Mucosa of descending colon (tissue), 3 donors: ENCODE data around the gene SHISA5. TPM values are rescaled to one million over a fixed set of nuclear protein-coding genes. Genes with fewer than 3 reads are reported as not detected.

Experiments
- ATAC-seq: fragments of 200-7000 bp; cut with Tn5 transposase; one replicate; pipeline ENCODE4 v1.9.1; 2020; ENCODE audit warnings: mild to moderate bottlenecking, moderate library complexity
- DNase-seq, 3 donors: peaks; one replicate each; pipeline ENCODE4 v3.0.0-alpha.2; 2020
- H3K36me3 ChIP-seq: fragments of 200-600 bp; one replicate; pipeline ENCODE4 v1.8.0; 2021; ENCODE audit warnings: low read depth, mild to moderate bottlenecking
- H3K4me1 ChIP-seq: fragments of 200-600 bp; one replicate; pipeline ENCODE4 v1.8.0; 2021; ENCODE audit warnings: low read depth, mild to moderate bottlenecking
- H3K4me3 ChIP-seq: fragments of 200-600 bp; one replicate; pipeline ENCODE4 v1.8.0; 2021; ENCODE audit warnings: mild to moderate bottlenecking
- H3K9me3 ChIP-seq: fragments of 200-600 bp; one replicate; pipeline ENCODE4 v1.8.0; 2021; ENCODE audit warnings: mild to moderate bottlenecking
- intact Hi-C, 2 donors: fragments of 100-400 bp; cut with DNase I in 1 of 2; cut with micrococcal nuclease in 1 of 2; formaldehyde crosslinking; loops; one replicate each; pipeline versions ENCODE4 v1.11.0 to v1.11.1; 2022; cut with DNase I, micrococcal nuclease
- total RNA-seq, 3 donors: library from RNA; stranded (reverse); fragmentation: NEBNext Ultra II Directional in 2 of 3; extraction: Animal tissue kit (Norgen Biotek cat#: 25700) in 2 of 3; gene quantifications; one replicate each; pipeline versions ENCODE4 v1.2.1 to v1.2.4, GENCODE V29; 2021 to 2023
- TF ChIP-seq, protein P1 (sequence below): fragments of 200-600 bp; IDR thresholded peaks from one replicate; pipeline ENCODE4 v1.8.0; 2022; ENCODE audit warnings: antibody characterized with exemption, mild to moderate bottlenecking
- donor health status: DM: no; HTN: no; CAD: no; lungs with moderate emphysema.
- donor health status: DM: no; HTN: no; CAD: no.
- donor health status: DM: no; HTN: yes; CAD: no.

Gene SHISA5
- total RNA-seq, 3 donors from 2014 or later = 106 to 120 (median 115) TPM

DNA sequence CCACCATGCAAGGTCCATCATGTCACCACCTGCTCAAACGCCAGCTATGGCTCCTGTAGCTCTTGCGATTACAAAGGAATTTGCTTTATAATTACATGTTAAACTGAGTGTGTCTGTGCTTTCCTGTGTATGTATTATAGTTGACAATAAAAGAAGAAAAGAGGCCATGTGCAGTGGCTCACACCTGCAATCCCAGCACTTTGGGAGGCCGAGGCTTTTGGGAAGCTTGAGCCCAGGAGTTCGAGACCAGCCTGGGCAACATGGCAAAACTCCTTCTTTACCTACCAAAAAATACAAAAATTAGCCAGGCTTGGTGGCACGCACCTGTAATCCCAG is 30.4 kb downstream of the SHISA5 start:
- no peak overlapping the region for H3K4me3 ChIP-seq
- no peaks in the 10 kb centered on the region for H3K9me3 ChIP-seq
- H3K36me3 ChIP-seq = no peaks in the 10 kb centered on the region
- DNase-seq = no peak
- ATAC-seq = no peak
- TF ChIP-seq, protein P1, sequence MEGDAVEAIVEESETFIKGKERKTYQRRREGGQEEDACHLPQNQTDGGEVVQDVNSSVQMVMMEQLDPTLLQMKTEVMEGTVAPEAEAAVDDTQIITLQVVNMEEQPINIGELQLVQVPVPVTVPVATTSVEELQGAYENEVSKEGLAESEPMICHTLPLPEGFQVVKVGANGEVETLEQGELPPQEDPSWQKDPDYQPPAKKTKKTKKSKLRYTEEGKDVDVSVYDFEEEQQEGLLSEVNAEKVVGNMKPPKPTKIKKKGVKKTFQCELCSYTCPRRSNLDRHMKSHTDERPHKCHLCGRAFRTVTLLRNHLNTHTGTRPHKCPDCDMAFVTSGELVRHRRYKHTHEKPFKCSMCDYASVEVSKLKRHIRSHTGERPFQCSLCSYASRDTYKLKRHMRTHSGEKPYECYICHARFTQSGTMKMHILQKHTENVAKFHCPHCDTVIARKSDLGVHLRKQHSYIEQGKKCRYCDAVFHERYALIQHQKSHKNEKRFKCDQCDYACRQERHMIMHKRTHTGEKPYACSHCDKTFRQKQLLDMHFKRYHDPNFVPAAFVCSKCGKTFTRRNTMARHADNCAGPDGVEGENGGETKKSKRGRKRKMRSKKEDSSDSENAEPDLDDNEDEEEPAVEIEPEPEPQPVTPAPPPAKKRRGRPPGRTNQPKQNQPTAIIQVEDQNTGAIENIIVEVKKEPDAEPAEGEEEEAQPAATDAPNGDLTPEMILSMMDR = no peak
- peaks cover 31% of the 10 kb centered on the region for H3K4me1 ChIP-seq
- intact Hi-C loops = no loop called here

DNA sequence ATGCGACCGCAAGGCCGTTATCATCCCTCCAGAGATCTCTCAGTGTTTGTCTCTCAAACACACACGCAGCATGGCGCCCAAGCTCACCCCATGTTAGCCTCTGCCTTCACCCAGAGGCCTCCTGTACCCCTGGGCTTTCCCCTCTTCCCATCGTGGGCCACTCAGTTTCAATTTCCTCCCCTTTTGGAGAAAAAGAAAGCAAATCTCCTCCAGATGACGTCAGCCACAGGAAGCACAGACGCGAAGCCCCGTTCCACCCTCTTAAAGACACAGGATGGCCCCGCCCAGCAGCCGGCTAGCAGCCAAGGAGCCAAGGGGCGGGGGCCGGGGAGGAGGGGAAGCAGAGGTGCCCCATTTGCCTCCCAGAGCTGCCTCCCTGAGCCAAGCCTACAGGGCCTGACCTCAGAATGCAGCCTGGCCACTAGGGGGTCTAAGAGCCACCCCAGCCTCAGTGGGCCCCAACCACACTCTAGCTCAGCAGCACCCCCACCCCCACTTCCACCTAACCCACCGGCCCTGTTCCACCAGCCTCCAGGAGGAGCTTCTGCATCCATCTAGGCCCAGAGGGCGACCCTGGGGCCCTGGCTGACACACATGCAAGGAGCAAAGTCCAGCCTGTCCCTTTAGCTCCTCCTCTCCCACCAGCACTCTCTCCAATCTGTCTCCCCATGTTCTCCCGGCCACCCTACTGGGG is 30.9 kb downstream of the SHISA5 start:
- intact Hi-C loops = no loop called here
- TF ChIP-seq, protein P1 = peak; percentile 35
- DNase-seq (peak; percentile 95 to 97 (median 95)), ATAC-seq (peak; percentile 94)
- peaks cover 37% of the 10 kb centered on the region for H3K4me1 ChIP-seq
- H3K4me3 ChIP-seq = peak overlapping the region; percentile 23
- H3K36me3 ChIP-seq = no peaks in the 10 kb centered on the region
- no peaks in the 10 kb centered on the region for H3K9me3 ChIP-seq

DNA sequence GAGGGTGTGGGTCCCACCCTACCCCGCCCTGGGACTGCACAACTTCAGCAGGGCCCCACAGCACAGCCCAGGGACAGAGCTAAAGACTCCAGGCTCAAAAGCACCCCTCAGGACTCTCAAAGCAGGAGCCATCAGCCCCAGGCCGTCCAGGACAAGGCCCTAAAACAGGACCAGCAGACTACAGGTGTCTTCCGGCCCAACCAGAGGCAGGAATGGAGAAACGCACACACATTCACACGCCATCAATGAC is 31.4 kb downstream of the SHISA5 start:
- DNase-seq (peak in 1 of 3 donors; percentile 67), ATAC-seq (peak; percentile 46)
- Histone ChIP-seq H3K4me3 (peak overlapping the region; percentile 23), H3K9me3 (no peaks in the 10 kb centered on the region), H3K36me3 (no peaks in the 10 kb centered on the region), H3K4me1 (peaks cover 41% of the 10 kb centered on the region)
- TF ChIP-seq, protein P1 = no peak
- intact Hi-C loops = no loop called here

DNA sequence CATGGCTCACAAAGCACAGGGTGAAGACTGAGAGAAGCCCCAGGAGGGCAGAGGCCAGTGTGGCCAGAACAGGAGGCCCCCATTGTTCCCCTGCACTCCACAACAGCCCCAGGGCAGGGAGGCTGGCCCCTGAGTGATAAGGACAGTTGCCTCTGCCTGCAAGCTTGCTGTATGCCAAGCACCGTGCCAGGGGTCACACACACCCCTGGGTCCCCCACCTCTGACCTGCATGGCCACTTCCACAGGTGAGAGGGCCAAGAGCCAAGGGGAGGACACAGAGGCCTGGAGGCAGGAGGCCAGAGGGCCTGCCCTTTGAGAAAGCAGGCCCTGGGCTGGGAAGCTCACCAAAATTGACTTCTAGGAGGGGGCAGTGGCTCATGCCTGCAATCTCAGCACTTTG is 33.7 kb downstream of the SHISA5 start:
- intact Hi-C loops = no loop called here
- H3K4me1 ChIP-seq = peaks cover 58% of the 10 kb centered on the region
- no peaks in the 10 kb centered on the region for H3K9me3 ChIP-seq
- TF ChIP-seq, protein P1 = no peak
- no peak for ATAC-seq
- peaks cover 4% of the 10 kb centered on the region for H3K36me3 ChIP-seq
- no peak overlapping the region for H3K4me3 ChIP-seq
- DNase-seq = no peak

DNA sequence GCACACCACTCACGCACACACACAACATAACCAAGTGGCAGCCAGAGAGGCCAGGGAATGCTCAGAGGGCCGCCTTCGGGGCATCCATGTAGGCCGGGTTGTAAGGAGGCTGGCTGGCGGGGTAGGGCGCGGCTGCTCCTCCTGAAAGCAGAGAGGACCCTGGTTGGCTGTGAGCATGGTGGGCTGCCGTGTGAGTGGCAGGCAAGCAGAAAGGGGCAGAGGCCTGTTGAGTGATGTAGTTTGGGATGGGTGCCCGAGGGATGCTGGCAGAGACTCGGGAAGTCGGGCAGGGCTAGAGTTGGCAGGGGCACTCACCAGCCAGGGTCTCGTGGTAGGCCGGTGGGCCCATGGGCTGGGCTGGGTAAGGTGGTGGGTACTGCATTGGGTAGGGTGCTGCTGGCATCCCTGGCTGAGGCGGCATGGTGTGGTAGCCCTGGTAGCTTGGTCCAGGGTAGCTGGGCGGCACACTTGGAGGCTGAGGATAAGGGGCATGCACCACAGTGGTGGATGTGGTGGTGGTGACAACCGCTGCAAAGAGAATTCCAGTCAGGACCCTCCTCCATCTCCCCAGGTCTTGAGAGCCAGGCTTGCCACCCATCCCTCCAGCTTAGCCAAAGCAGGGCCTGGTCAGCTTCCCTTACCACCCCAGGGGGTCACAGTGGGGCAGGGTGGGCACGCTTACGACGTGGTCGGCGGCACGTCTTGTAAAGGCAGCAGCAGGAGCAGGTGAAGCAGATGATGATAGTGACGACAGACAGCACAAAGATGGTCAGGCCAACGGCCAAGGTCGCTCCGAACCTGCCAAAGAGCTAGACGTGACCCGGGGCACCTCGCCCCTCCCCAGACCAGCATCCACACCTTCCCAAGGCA is 34.7 kb downstream of the SHISA5 start:
- no peaks in the 10 kb centered on the region for H3K9me3 ChIP-seq
- no peak for ATAC-seq
- no peak overlapping the region for H3K4me3 ChIP-seq
- TF ChIP-seq, protein P1 = no peak
- intact Hi-C loops = loop anchor here in 1 of 2 donors (5.0 kb wide), 1 partner anchor 78 kb away; no protein-coding TSS in a partner anchor
- peaks cover 4% of the 10 kb centered on the region for H3K36me3 ChIP-seq
- H3K4me1 ChIP-seq = peaks cover 64% of the 10 kb centered on the region
- DNase-seq = peak in 1 of 3 donors; percentile 34
